ENCODE measurements around the gene TMEM255B. TPM values are rescaled to one million over a fixed set of nuclear protein-coding genes. Genes with fewer than 3 reads are reported as not detected.

The TMEM255B gene
- total RNA-seq, 1 experiment from 2014 or later, result 4.7 TPM

- POLR2A ChIA-PET, result no interaction called here
- CTCF ChIA-PET, result no interaction called here
- no peak for ATAC-seq
- DNase-seq (ENCODE audit: low spot score), result no peak
- peaks cover 5% of the 10 kb centered on the region for H3K27me3 Mint-ChIP-seq (ENCODE audit: low read depth)
- no peak for TF ChIP-seq ZNF121 (CRISPR knock-in tag; IDR thresholded peaks at IDR 0.05)
- no peak for TF ChIP-seq NFYB (CRISPR knock-in tag; conservative IDR thresholded peaks at IDR 0.05; ENCODE audit: low read depth)
- no peak for TF ChIP-seq USF1 (CRISPR knock-in tag; IDR thresholded peaks at IDR 0.05)
- no peak for TF ChIP-seq ERG (CRISPR knock-in tag; IDR thresholded peaks at IDR 0.05)
- no peak for TF ChIP-seq TP53 (CRISPR knock-in tag; IDR thresholded peaks at IDR 0.05)
- no peak for TF ChIP-seq JAZF1 (CRISPR knock-in tag; IDR thresholded peaks at IDR 0.05)
- no peak for TF ChIP-seq E2F5 (CRISPR knock-in tag; IDR thresholded peaks at IDR 0.05)
- no peak for TF ChIP-seq GRHL2 (CRISPR knock-in tag; IDR thresholded peaks at IDR 0.05; ENCODE audit: insufficient replicate concordance, severe bottlenecking)
- TF ChIP-seq NFE2L1 (CRISPR knock-in tag; IDR thresholded peaks at IDR 0.05), result no peak
- no peak for TF ChIP-seq HMGA2 (CRISPR knock-in tag; IDR thresholded peaks at IDR 0.05)
- no peak for TF ChIP-seq ZNF671 (CRISPR knock-in tag; IDR thresholded peaks at IDR 0.05)
- no peak for TF ChIP-seq NR3C1 (CRISPR knock-in tag; conservative IDR thresholded peaks at IDR 0.05; ENCODE audit: low read depth)
- no peak for TF ChIP-seq EMX1 (CRISPR knock-in tag; IDR thresholded peaks at IDR 0.05)
- no peak for TF ChIP-seq ZNF532 (CRISPR knock-in tag; IDR thresholded peaks at IDR 0.05; ENCODE audit: borderline replicate concordance)
- TF ChIP-seq CDX4 (CRISPR knock-in tag; IDR thresholded peaks at IDR 0.05; ENCODE audit: borderline replicate concordance), result no peak
- no peak for TF ChIP-seq NR2C2 (CRISPR knock-in tag; IDR thresholded peaks at IDR 0.05)
- TF ChIP-seq ATF1 (CRISPR knock-in tag; IDR thresholded peaks at IDR 0.05), result no peak
- no peak for TF ChIP-seq AFF4 (CRISPR knock-in tag; IDR thresholded peaks at IDR 0.05; ENCODE audit: borderline replicate concordance)
- no peak for TF ChIP-seq GTF2I (CRISPR knock-in tag; conservative IDR thresholded peaks at IDR 0.05)
- no peak for TF ChIP-seq ATF6 (CRISPR knock-in tag; IDR thresholded peaks at IDR 0.05)
- H3K4me1 Mint-ChIP-seq, result peaks cover 13% of the 10 kb centered on the region
- no peak overlapping the region for H3K27ac Mint-ChIP-seq
- no peak overlapping the region for H3K4me3 Mint-ChIP-seq
- peaks cover 20% of the 10 kb centered on the region for H3K36me3 Mint-ChIP-seq
- H3K9me3 Mint-ChIP-seq, result no peaks in the 10 kb centered on the region; the same call in none of the 2 replicates
Measured at GRCh38 chr13:113784645-113785024, 25.6 kb downstream of the TMEM255B start.
